ENCODE results near the gene REN.

DNA sequence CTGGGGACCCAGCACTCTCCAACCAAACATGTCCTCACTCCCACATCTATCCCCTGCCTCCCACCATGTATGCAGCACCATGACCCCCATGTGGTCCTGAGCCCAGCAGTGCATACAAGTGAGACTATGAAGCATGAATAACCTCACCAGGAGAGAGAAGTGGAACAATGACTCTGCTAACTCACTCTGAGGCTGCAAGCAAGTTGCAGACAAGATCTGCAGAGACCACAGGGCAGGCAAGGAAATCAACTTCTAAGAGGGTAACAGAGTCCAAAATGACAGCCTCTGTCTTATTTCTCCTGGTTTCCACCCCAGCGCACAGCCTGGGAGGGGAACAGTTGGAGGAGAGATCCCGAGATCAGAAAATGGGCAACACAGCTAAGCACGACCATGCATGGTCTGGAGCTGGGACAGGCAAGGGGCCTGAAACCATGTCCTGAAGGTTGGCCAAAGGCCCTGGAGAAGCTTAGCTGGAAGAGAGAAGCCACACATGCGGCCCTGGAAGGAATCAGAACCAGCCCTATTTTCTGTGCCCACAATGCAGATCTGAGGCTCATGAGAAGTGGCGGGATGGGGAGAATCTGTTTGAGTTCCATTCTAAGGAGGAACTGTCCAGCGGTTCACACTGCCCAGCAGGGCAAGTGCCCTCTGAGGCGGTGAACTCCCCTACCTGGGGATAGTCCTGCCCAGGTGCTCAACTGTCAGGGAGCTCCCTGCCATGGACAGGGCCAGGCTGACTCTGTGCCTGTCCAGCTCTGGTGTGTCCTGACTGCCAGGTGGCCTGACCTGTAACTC lies 12.5 kb upstream of the REN start:
- TF ChIP-seq, protein P1, sequence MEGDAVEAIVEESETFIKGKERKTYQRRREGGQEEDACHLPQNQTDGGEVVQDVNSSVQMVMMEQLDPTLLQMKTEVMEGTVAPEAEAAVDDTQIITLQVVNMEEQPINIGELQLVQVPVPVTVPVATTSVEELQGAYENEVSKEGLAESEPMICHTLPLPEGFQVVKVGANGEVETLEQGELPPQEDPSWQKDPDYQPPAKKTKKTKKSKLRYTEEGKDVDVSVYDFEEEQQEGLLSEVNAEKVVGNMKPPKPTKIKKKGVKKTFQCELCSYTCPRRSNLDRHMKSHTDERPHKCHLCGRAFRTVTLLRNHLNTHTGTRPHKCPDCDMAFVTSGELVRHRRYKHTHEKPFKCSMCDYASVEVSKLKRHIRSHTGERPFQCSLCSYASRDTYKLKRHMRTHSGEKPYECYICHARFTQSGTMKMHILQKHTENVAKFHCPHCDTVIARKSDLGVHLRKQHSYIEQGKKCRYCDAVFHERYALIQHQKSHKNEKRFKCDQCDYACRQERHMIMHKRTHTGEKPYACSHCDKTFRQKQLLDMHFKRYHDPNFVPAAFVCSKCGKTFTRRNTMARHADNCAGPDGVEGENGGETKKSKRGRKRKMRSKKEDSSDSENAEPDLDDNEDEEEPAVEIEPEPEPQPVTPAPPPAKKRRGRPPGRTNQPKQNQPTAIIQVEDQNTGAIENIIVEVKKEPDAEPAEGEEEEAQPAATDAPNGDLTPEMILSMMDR (conservative IDR thresholded peaks at IDR 0.05; ENCODE audit: low read depth in 2 of 2) = no peak
- TF ChIP-seq POLR2AphosphoS5 (IDR thresholded peaks at IDR 0.05; ENCODE audit: low read depth) (no peak), EZH2phosphoT487 (IDR thresholded peaks at IDR 0.05; ENCODE audit: unreplicated experiment) (no peak), EZH2 (IDR thresholded peaks at IDR 0.05; ENCODE audit: low read depth, unreplicated experiment) (no peak), ZNF331 (CRISPR knock-in tag; IDR thresholded peaks at IDR 0.05; ENCODE audit: low read depth) (no peak), CREB1 (CRISPR knock-in tag; IDR thresholded peaks at IDR 0.05; ENCODE audit: low read depth) (no peak), STAT1 (IDR thresholded peaks at IDR 0.05; ENCODE audit: unreplicated experiment) (no peak)
- TF ChIP-seq, protein P2, sequence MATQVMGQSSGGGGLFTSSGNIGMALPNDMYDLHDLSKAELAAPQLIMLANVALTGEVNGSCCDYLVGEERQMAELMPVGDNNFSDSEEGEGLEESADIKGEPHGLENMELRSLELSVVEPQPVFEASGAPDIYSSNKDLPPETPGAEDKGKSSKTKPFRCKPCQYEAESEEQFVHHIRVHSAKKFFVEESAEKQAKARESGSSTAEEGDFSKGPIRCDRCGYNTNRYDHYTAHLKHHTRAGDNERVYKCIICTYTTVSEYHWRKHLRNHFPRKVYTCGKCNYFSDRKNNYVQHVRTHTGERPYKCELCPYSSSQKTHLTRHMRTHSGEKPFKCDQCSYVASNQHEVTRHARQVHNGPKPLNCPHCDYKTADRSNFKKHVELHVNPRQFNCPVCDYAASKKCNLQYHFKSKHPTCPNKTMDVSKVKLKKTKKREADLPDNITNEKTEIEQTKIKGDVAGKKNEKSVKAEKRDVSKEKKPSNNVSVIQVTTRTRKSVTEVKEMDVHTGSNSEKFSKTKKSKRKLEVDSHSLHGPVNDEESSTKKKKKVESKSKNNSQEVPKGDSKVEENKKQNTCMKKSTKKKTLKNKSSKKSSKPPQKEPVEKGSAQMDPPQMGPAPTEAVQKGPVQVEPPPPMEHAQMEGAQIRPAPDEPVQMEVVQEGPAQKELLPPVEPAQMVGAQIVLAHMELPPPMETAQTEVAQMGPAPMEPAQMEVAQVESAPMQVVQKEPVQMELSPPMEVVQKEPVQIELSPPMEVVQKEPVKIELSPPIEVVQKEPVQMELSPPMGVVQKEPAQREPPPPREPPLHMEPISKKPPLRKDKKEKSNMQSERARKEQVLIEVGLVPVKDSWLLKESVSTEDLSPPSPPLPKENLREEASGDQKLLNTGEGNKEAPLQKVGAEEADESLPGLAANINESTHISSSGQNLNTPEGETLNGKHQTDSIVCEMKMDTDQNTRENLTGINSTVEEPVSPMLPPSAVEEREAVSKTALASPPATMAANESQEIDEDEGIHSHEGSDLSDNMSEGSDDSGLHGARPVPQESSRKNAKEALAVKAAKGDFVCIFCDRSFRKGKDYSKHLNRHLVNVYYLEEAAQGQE (IDR thresholded peaks at IDR 0.05; ENCODE audit: unreplicated experiment) = no peak

Measured in GM23338 (cell line).